ENCODE measurements around the gene TLR8. TPM values are rescaled to one million over a fixed set of nuclear protein-coding genes. Genes with fewer than 3 reads are reported as not detected.

Gene TLR8
- total RNA-seq, 1 experiment from 2014 or later: not detected

- intact Hi-C loops (cut with micrococcal nuclease; ENCODE audit: unreplicated experiment): no loop called here
Measured at GRCh38 chrX:12891915-12892506, 14.4 kb upstream of the TLR8 start.

GRCh38 chrX:12892716-12893115, 13.7 kb upstream of the TLR8 start:
- in situ Hi-C loops (cut with HindIII; ENCODE audit: low pct_unique_long_range_greater_than_20kb, low sequenced_read_pairs): no loop called here
- Histone ChIP-seq H3K9me3 (ENCODE audit: control insufficient read depth, insufficient read depth, low read depth, low read length) (no peaks in the 10 kb centered on the region), H3K27ac (ENCODE audit: low read length) (no peak overlapping the region), H3K4me3 (ENCODE audit: low read depth in 2 of 2, low read length in 2 of 2) (no peak overlapping the region), H3K36me3 (ENCODE audit: control insufficient read depth, insufficient read depth, low read length) (no peaks in the 10 kb centered on the region), H3K4me1 (ENCODE audit: control insufficient read depth, insufficient read depth, low read length) (no peaks in the 10 kb centered on the region), H3K27me3 (ENCODE audit: control insufficient read depth, insufficient read depth, low read length) (no peaks in the 10 kb centered on the region)
- DNase-seq (ENCODE audit: low read depth, low spot score) (no peak), ATAC-seq (no peak)
- ChIA-PET POLR2A (no interaction called here), CTCF (no interaction called here)
- BruUV-seq (replicated peaks): no TSS peak
- intact Hi-C loops (cut with micrococcal nuclease; ENCODE audit: unreplicated experiment): no loop called here
- TF ChIP-seq TCF7L2 (IDR thresholded peaks at IDR 0.05; ENCODE audit: low read depth, low read length): no peak
- no peak for TF ChIP-seq SIN3A (IDR thresholded peaks at IDR 0.05; ENCODE audit: borderline replicate concordance, insufficient read depth, low read depth, low read length)
- no peak for TF ChIP-seq CTCF (IDR thresholded peaks at IDR 0.05)
- TF ChIP-seq POLR2AphosphoS5 (IDR thresholded peaks at IDR 0.05; ENCODE audit: low read depth, low read length): no peak
- no peak for TF ChIP-seq REST (IDR thresholded peaks at IDR 0.05; ENCODE audit: insufficient read depth in 1 of 2, low read depth in 2 of 2, low read length in 1 of 2)

More at GRCh38 chrX:12891915-12892506, 14.4 kb upstream of the TLR8 start:
- no peak overlapping the region for H3K4me3 ChIP-seq (ENCODE audit: low read depth in 2 of 2, low read length in 2 of 2)
- DNase-seq (ENCODE audit: low read depth, low spot score) (no peak), ATAC-seq (no peak)
- H3K27me3 ChIP-seq (ENCODE audit: control insufficient read depth, insufficient read depth, low read length): no peaks in the 10 kb centered on the region
- ChIA-PET CTCF (no interaction called here), POLR2A (no interaction called here)
- no peaks in the 10 kb centered on the region for H3K36me3 ChIP-seq (ENCODE audit: control insufficient read depth, insufficient read depth, low read length)
- BruUV-seq (replicated peaks): no TSS peak
- in situ Hi-C loops (cut with HindIII; ENCODE audit: low pct_unique_long_range_greater_than_20kb, low sequenced_read_pairs): no loop called here
- H3K27ac ChIP-seq (ENCODE audit: low read length): no peak overlapping the region
- no peaks in the 10 kb centered on the region for H3K4me1 ChIP-seq (ENCODE audit: control insufficient read depth, insufficient read depth, low read length)
- TF ChIP-seq POLR2AphosphoS5 (IDR thresholded peaks at IDR 0.05; ENCODE audit: low read depth, low read length) (no peak), CTCF (IDR thresholded peaks at IDR 0.05) (no peak), TCF7L2 (IDR thresholded peaks at IDR 0.05; ENCODE audit: low read depth, low read length) (no peak), REST (IDR thresholded peaks at IDR 0.05; ENCODE audit: insufficient read depth in 1 of 2, low read depth in 2 of 2, low read length in 1 of 2) (no peak)
- H3K9me3 ChIP-seq (ENCODE audit: control insufficient read depth, insufficient read depth, low read depth, low read length): no peaks in the 10 kb centered on the region

All from Panc1 (cell line).